HG02852 (cell line): Measurements from ENCODE around the gene C6orf62.
"Not testable (repeated sequence)": the region's sequence is repeated elsewhere in the genome, so short reads cannot be mapped to it uniquely, and the experiment has no call there.

Source experiments
- ATAC-seq: cut with Tn5 transposase; IDR thresholded peaks from one replicate; pipeline ENCODE4 v1.9.1; 2021; ENCODE audit warnings: mild to moderate bottlenecking, moderate library complexity; ENCODE audit not compliant: unreplicated experiment

C6orf62 gene

GRCh38 chr6:24743265-24743943 is 24.4 kb upstream of the C6orf62 start:
- ATAC-seq, result peak; percentile 90

GRCh38 chr6:24742216-24742738 is 23.3 kb upstream of the C6orf62 start:
- no peak for ATAC-seq

- no peak for ATAC-seq
These were observed 21.9 kb upstream of the C6orf62 start for GRCh38 chr6:24740861-24741260.

GRCh38 chr6:24738741-24739140 is 19.8 kb upstream of the C6orf62 start:
- ATAC-seq, result no peak

GRCh38 chr6:24734710-24735109 is 15.8 kb upstream of the C6orf62 start:
- ATAC-seq, result not testable (repeated sequence)

GRCh38 chr6:24734166-24734565 is 15.2 kb upstream of the C6orf62 start:
- ATAC-seq, result no peak

- not testable (repeated sequence) for ATAC-seq
These were observed 12.6 kb upstream of the C6orf62 start for GRCh38 chr6:24731456-24732134.

- ATAC-seq, result not testable (repeated sequence)
These were observed 11.7 kb upstream of the C6orf62 start for GRCh38 chr6:24730653-24731052.

- no peak for ATAC-seq
These were observed 4.3 kb upstream of the C6orf62 start for GRCh38 chr6:24723270-24723669.

GRCh38 chr6:24721461-24722215 is 2.7 kb upstream of the C6orf62 start:
- peak; percentile 54 for ATAC-seq

- ATAC-seq, result peak; percentile 86
These were observed 1.9 kb upstream of the C6orf62 start for GRCh38 chr6:24720604-24721460.

GRCh38 chr6:24720131-24720603 is 1.2 kb upstream of the C6orf62 start:
- no peak for ATAC-seq

GRCh38 chr6:24718449-24719124 is 367 bp downstream of the C6orf62 start:
- ATAC-seq, result no peak

GRCh38 chr6:24716602-24717148 is 2.3 kb downstream of the C6orf62 start:
- not testable (repeated sequence) for ATAC-seq

GRCh38 chr6:24710519-24711303 is 8.2 kb downstream of the C6orf62 start:
- no peak for ATAC-seq

- ATAC-seq, result no peak
These were observed 9.8 kb downstream of the C6orf62 start for GRCh38 chr6:24709014-24709711.

- ATAC-seq, result no peak
These were observed 10.3 kb downstream of the C6orf62 start for GRCh38 chr6:24708612-24709011.

- no peak for ATAC-seq
These were observed 14.5 kb downstream of the C6orf62 start for GRCh38 chr6:24704468-24704867.
